Stimulated activated CD4-positive, alpha-beta T cell treated with anti-CD3 and anti-CD28 coated beads, TNF-alpha, amount 100 ng/mL, for 4 hours (primary cell): ENCODE data around the gene ITGB2.

Source experiments
- DNase-seq, 3 experiments: peaks; one replicate each; pipeline ENCODE4 v3.0.0-alpha.2; 2020; ENCODE audit warnings: low read depth in 3 of 3

Gene ITGB2

GRCh38 chr21:44910229-44911067 is 10.3 kb downstream of the ITGB2 start:
- no peak for DNase-seq

- no peak for DNase-seq
These were observed 11.0 kb downstream of the ITGB2 start for GRCh38 chr21:44909719-44910118.

- DNase-seq = no peak
These were observed 11.8 kb downstream of the ITGB2 start for GRCh38 chr21:44908908-44909307.

DNA sequence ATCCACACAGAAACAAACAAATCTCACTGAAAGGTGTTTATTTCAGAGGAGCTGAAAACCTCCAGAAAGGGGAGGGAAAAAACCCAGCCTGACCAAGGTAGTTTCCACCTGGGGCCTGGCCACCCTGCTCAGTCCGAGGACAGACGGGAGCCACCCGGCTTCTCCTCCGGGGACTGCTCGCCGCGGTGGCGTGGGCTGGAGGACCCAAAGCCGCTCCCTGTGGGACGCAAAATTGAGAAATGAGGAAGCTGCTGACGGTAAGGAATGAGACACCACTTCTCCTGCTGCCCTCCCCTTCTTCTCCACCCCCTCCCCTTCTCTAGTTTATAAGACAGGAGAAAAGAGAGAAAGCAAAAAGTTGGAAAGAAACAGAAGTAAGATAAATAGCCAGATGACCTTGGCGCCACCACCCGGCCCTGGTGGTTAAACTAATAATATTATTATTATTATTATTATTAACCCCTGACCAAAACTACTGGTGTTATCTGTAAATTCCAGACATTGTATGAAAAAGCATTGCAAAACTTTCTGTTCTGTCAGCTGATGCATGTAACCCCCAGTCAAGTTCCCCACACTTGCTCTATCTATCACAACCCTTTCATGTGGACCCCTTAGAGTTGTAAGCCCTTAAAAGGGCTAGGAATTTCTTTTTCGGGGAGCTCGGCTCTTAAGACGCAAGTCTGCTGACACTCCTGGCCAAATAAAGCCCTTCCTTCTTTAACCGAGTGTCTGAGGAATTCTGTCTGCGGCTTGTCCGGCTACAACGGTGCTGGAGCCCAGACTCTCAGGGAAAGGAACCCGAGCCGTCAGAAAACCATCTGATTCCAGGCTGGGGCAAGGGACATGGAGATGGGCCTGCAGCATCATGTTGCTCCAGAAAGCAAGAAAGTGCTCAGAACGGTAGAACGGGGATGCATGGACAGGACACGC is 12.5 kb downstream of the ITGB2 start:
- no peak for DNase-seq

DNA sequence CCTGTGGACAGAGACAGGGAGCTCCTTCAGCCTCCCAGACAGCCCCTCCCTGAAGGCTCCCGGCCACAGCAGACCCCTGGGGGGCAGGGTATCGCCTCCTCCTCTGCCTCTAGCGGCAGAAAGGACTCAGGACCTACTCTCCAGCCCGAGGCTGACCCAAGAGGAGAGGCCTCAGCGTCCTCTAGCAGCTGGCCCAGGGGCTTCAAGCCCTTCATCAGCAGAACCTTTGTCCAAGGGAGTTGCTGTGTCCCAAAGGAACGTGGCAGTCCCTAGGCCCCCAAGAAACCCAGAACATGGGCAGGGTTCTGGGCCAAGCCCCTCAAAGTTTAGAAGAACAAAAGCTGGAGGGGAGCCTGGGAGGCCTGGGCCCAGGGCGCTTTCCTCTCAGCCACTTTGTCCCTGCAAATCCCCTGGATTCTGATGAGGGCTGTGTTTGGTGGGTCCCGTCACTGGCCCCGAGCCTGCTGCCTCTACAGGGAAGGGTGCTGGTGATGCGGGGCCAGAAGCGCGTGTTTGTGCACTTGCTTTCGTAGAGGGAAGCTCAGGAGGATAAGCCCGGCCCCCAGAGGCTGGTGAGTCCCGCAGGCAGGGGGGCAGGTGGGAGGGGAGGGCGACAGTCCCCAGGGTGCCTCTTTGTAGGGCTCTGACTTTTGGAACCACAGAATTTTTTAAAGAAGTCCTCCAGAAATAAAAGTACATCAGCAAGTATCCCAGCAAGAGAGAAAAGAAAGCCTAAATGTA is 13.3 kb downstream of the ITGB2 start:
- DNase-seq = no peak

GRCh38 chr21:44905728-44906090 is 15.0 kb downstream of the ITGB2 start:
- no peak for DNase-seq

DNA sequence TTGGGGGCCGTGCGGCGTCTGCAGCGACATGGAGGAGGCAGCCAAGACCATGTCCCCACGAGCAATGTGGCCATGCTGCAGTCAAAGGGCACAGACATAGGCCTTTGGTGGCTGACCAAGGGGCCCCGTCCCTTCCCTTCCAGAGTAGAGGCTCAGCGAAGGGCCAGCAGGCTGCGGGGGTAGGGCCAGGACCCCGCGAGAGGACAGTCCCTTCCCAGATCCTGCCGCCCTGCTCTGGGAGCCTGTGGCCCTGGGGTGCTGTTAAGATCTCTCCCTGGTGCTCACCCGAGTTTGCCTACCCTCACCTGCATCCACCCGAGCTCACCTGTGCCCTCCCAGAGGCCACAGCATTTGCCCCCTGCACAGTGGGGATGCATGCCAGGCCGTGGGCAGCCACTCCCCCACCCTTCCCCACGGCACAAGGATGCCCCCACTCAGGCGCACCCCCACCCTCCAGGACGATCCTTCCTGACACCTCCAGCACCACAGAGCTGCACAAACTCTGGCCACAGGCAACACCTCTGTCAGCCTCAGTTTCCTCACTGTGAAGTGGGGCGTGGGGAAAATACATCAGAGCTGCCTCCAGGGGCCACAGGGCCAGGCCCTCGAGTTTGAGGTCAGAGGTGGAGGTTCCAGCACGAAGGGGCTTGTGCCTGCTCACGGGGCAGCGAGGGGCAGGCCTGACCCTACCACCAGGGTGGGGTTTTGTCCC is 15.5 kb downstream of the ITGB2 start:
- no peak for DNase-seq

- DNase-seq = no peak
These were observed 16.4 kb downstream of the ITGB2 start for GRCh38 chr21:44904141-44904923.

- no peak for DNase-seq
These were observed 17.0 kb downstream of the ITGB2 start for GRCh38 chr21:44903689-44904088.

DNA sequence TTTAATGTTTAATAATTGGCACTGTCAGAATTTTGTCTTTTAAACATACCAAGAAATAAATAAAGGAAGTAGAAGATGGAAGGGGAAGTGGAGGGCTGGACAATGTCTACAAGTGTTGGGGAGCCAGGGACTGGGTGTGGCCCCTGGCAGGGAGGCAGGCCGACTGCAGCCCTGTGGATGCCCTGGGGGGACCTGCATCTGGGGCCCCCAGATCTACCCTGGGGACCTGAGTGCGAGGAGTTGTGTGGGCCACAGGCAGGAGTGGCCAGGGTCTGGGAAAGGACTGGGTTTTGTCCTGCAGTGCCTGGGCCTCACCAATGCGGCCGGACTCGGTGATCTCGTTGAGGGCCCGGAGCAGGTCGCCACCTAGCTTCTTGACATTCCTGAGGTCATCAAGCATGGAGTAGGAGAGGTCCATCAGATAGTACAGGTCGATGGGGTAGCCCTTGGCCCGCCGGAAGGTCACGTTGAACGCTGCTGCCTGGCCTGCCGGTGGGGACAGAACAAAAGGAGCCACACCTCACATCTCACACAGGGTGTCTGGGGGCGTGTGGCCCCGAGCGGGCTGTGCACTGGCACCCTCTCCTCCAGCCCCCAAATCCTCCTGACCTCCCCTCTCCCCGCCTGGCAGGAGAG is 17.5 kb downstream of the ITGB2 start:
- DNase-seq = no peak

DNA sequence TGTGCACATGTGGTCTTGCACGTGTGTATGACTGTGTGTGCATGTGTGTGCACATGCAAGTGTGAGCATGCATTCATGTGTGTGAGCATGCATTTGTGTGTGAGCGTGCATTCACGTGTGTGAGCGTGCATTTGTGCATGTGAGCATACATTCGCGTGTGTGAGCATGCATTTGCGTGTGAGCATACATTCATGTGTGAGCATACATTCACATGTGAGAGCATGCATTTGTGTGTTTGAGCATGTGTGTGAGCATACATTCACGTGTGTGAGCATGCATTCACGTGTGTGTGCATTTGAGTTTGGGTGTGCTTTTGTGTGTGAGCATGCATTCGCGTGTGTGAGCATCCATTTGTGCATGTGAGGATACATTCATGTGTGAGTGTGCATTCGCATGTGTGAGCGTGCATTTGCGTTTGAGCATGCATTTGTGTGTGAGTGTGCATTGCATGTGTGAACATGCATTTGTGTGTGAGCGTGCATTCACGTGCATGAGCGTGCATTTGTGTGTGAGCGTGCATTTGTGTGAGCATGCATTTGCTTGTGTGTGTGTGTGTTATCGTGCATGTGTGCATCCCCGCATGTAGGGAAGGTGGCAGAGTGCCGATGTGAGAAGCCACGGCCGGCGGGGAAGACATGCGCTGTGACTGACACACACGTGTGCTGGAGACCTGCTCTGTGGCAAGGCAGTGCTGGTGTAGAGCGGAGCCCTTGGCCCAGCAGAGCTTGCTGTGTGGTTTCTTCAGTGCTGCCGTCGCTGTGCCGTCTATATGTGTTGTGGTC is 18.2 kb downstream of the ITGB2 start:
- no peak for DNase-seq

- no peak for DNase-seq
These were observed 19.2 kb downstream of the ITGB2 start for GRCh38 chr21:44901391-44902074.

DNA sequence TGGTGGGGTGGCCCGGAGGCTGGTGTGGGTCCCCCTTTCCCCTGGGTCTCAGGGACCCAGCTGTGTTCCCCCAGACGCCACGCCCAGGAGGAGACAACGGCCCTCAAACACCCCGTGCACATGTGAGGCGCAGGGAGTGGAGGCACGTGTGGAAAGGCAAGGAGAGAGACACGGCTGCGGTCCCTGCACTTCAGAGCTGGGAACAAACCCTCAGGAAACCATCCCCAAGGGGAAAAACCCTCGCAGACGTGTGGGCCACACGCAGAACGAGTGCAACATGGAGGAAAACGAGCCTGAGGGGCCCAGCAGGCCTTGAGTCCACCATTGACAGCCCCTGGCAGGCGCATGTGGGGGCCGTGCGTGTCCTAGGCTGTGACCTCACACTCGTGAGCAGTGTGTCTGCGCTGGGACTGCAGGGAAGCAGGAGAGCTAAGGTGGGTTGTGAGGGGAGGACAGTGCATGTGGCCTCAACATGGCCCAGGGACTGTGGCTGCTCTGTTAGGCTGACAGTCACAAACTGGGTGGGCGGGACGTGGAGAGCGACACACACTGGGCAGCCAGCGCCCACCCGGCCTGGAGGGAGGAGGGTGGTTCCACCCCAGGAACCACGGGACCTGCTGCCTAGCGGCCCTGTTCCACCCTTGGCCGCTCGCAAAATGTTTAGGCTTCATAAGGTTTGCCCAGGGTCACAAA is 20.0 kb downstream of the ITGB2 start:
- DNase-seq = no peak

GRCh38 chr21:44899768-44900558 is 20.7 kb downstream of the ITGB2 start:
- DNase-seq = no peak

GRCh38 chr21:44898851-44899767 is 21.6 kb downstream of the ITGB2 start:
- DNase-seq = no peak

DNA sequence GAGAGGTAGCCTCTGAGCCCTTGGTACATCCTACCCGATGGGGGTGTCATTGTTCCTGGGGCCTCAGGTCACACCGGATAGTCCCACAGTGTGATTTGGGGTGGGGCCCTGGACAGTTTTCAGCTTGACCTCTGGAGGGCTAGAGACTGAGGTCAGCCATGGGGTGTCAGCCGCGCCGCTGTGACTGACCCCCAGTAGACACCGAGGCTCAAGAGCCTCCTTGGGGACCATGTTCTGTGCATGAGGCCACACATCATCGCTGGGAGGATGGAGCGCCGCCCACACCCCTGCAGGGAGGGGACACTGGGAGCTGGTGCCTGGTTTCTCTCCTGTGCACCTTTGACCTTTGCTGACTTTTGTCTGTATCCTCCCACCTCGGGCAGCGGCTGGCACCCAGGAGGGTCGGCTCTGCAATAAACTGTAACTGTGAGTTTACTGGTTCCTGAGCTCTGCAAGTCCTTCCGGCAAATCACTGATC is 22.6 kb downstream of the ITGB2 start:
- DNase-seq = no peak
